Activated T-cell treated with anti-CD3 and anti-CD28 coated beads, Interleukin-2, amount 50 U/mL, for 4 hours (primary cell): ENCODE data around the gene RIC8B. TPM values are rescaled to one million over a fixed set of nuclear protein-coding genes. Genes with fewer than 3 reads are reported as not detected.
A peak's percentile ranks its signal among the peaks of the same experiment; 100 is the strongest.

ENCODE experiments used
- ATAC-seq, 2 donors: fragments of 200-7000 bp; cut with Tn5 transposase; one replicate each; pipeline ENCODE4 v1.10.0; 2021
- DNase-seq: peaks from one replicate; pipeline ENCODE4 v3.0.0-alpha.2; 2020
- H3K27me3 Mint-ChIP-seq: one replicate; pipeline ENCODE4 v1.8.0; 2021; ENCODE audit warnings: low read depth, mixed read lengths
- H3K36me3 Mint-ChIP-seq: one replicate; pipeline ENCODE4 v1.8.0; 2022; ENCODE audit warnings: mixed read lengths; ENCODE audit not compliant: insufficient read depth
- H3K4me1 Mint-ChIP-seq: one replicate; pipeline ENCODE4 v1.8.0; 2021; ENCODE audit warnings: low read depth, mixed read lengths
- H3K4me3 Mint-ChIP-seq: one replicate; pipeline ENCODE4 v1.8.0; 2021; ENCODE audit warnings: mild to moderate bottlenecking, moderate library complexity, mixed read lengths
- H3K9me3 Mint-ChIP-seq: one replicate; pipeline ENCODE4 v1.8.0; 2021; ENCODE audit warnings: mixed read lengths
- total RNA-seq, 3 donors: library from RNA; stranded (reverse); gene quantifications; one replicate each; pipeline ENCODE4 v1.2.1, GENCODE V29; 2021

Gene RIC8B
- total RNA-seq, 3 donors from 2014 or later: 7.4 to 8.6 (median 8.1) TPM

- Mint-ChIP-seq H3K36me3 (no peaks in the 10 kb centered on the region), H3K4me1 (peaks cover 28% of the 10 kb centered on the region), H3K27me3 (no peaks in the 10 kb centered on the region), H3K4me3 (no peak overlapping the region), H3K9me3 (no peaks in the 10 kb centered on the region)
- DNase-seq: no peak
- ATAC-seq: no peak
These were observed 29.2 kb upstream of the RIC8B start for GRCh38 chr12:106745181-106745745.

GRCh38 chr12:106747973-106748436 is 26.5 kb upstream of the RIC8B start:
- peaks cover 33% of the 10 kb centered on the region for H3K4me1 Mint-ChIP-seq
- H3K9me3 Mint-ChIP-seq: no peaks in the 10 kb centered on the region
- H3K27me3 Mint-ChIP-seq: no peaks in the 10 kb centered on the region
- H3K36me3 Mint-ChIP-seq: no peaks in the 10 kb centered on the region
- H3K4me3 Mint-ChIP-seq: peak overlapping the region; percentile 28
- ATAC-seq: peak; percentile 65 to 72
- DNase-seq: no peak

GRCh38 chr12:106750524-106750923 is 24.0 kb upstream of the RIC8B start:
- H3K4me1 Mint-ChIP-seq: peaks cover 47% of the 10 kb centered on the region
- H3K9me3 Mint-ChIP-seq: no peaks in the 10 kb centered on the region
- H3K36me3 Mint-ChIP-seq: no peaks in the 10 kb centered on the region
- no peak overlapping the region for H3K4me3 Mint-ChIP-seq
- no peaks in the 10 kb centered on the region for H3K27me3 Mint-ChIP-seq
- ATAC-seq (no peak), DNase-seq (no peak)

- no peaks in the 10 kb centered on the region for H3K36me3 Mint-ChIP-seq
- peak; percentile 53 for DNase-seq
- H3K27me3 Mint-ChIP-seq: no peaks in the 10 kb centered on the region
- no peak overlapping the region for H3K4me3 Mint-ChIP-seq
- ATAC-seq: peak; percentile 97 to 98
- no peaks in the 10 kb centered on the region for H3K9me3 Mint-ChIP-seq
- peaks cover 29% of the 10 kb centered on the region for H3K4me1 Mint-ChIP-seq
These were observed 21.0 kb upstream of the RIC8B start for GRCh38 chr12:106753526-106753925.

- Mint-ChIP-seq H3K27me3 (no peaks in the 10 kb centered on the region), H3K4me1 (peaks cover 27% of the 10 kb centered on the region), H3K36me3 (no peaks in the 10 kb centered on the region), H3K9me3 (no peaks in the 10 kb centered on the region), H3K4me3 (no peak overlapping the region)
- no peak for DNase-seq
- no peak for ATAC-seq
These were observed 20.2 kb upstream of the RIC8B start for GRCh38 chr12:106754331-106754730.

- Mint-ChIP-seq H3K27me3 (no peaks in the 10 kb centered on the region), H3K36me3 (no peaks in the 10 kb centered on the region), H3K4me1 (peaks cover 41% of the 10 kb centered on the region), H3K4me3 (no peak overlapping the region), H3K9me3 (no peaks in the 10 kb centered on the region)
- no peak for ATAC-seq
- no peak for DNase-seq
These were observed 16.7 kb upstream of the RIC8B start for GRCh38 chr12:106757623-106758348.

GRCh38 chr12:106758349-106759110 is 16.0 kb upstream of the RIC8B start:
- H3K4me1 Mint-ChIP-seq: peaks cover 34% of the 10 kb centered on the region

GRCh38 chr12:106759526-106760183 is 14.8 kb upstream of the RIC8B start:
- peak; percentile 14 to 15 for ATAC-seq
- peaks cover 23% of the 10 kb centered on the region for H3K4me1 Mint-ChIP-seq
- H3K27me3 Mint-ChIP-seq: no peaks in the 10 kb centered on the region
- H3K4me3 Mint-ChIP-seq: peak overlapping the region; percentile 54
- no peaks in the 10 kb centered on the region for H3K9me3 Mint-ChIP-seq
- DNase-seq: no peak
- no peaks in the 10 kb centered on the region for H3K36me3 Mint-ChIP-seq

More at GRCh38 chr12:106758349-106759110, 16.0 kb upstream of the RIC8B start:
- no peak for ATAC-seq
- H3K27me3 Mint-ChIP-seq: no peaks in the 10 kb centered on the region
- no peak overlapping the region for H3K4me3 Mint-ChIP-seq
- DNase-seq: no peak
- H3K9me3 Mint-ChIP-seq: no peaks in the 10 kb centered on the region
- no peaks in the 10 kb centered on the region for H3K36me3 Mint-ChIP-seq

GRCh38 chr12:106760184-106760531 is 14.3 kb upstream of the RIC8B start:
- Mint-ChIP-seq H3K4me3 (peak overlapping the region; percentile 54), H3K9me3 (no peaks in the 10 kb centered on the region), H3K36me3 (no peaks in the 10 kb centered on the region), H3K4me1 (peaks cover 23% of the 10 kb centered on the region), H3K27me3 (no peaks in the 10 kb centered on the region)
- ATAC-seq: peak; percentile 84 to 88
- DNase-seq: no peak

GRCh38 chr12:106764220-106764619 is 10.3 kb upstream of the RIC8B start:
- Mint-ChIP-seq H3K4me1 (peaks cover 36% of the 10 kb centered on the region), H3K27me3 (no peaks in the 10 kb centered on the region), H3K4me3 (no peak overlapping the region), H3K36me3 (no peaks in the 10 kb centered on the region), H3K9me3 (no peaks in the 10 kb centered on the region)
- DNase-seq (no peak), ATAC-seq (no peak)

- no peaks in the 10 kb centered on the region for H3K36me3 Mint-ChIP-seq
- DNase-seq: no peak
- H3K27me3 Mint-ChIP-seq: no peaks in the 10 kb centered on the region
- H3K4me3 Mint-ChIP-seq: no peak overlapping the region
- peaks cover 32% of the 10 kb centered on the region for H3K4me1 Mint-ChIP-seq
- no peak for ATAC-seq
- H3K9me3 Mint-ChIP-seq: no peaks in the 10 kb centered on the region
These were observed 9.7 kb upstream of the RIC8B start for GRCh38 chr12:106764738-106765137.

GRCh38 chr12:106766393-106766826 is 8.1 kb upstream of the RIC8B start:
- peak; percentile 41 to 48 for ATAC-seq
- H3K36me3 Mint-ChIP-seq: no peaks in the 10 kb centered on the region
- peak overlapping the region; percentile 7 for H3K4me3 Mint-ChIP-seq
- DNase-seq: peak; percentile 45
- peaks cover 18% of the 10 kb centered on the region for H3K4me1 Mint-ChIP-seq
- H3K9me3 Mint-ChIP-seq: no peaks in the 10 kb centered on the region
- H3K27me3 Mint-ChIP-seq: no peaks in the 10 kb centered on the region

GRCh38 chr12:106767206-106767605 is 7.3 kb upstream of the RIC8B start:
- no peaks in the 10 kb centered on the region for H3K27me3 Mint-ChIP-seq
- no peaks in the 10 kb centered on the region for H3K36me3 Mint-ChIP-seq
- no peak for DNase-seq
- H3K4me3 Mint-ChIP-seq: no peak overlapping the region
- ATAC-seq: no peak
- H3K4me1 Mint-ChIP-seq: peaks cover 18% of the 10 kb centered on the region
- H3K9me3 Mint-ChIP-seq: no peaks in the 10 kb centered on the region
